ENCODE measurements around the gene PREX1.

The PREX1 gene

GRCh38 chr20:48658198-48658476 is 169.7 kb downstream of the PREX1 start (continued):
- TF ChIP-seq POU6F1 (CRISPR knock-in tag; IDR thresholded peaks at IDR 0.05; ENCODE audit: borderline replicate concordance, low read depth) = no peak
- TF ChIP-seq ZNF565 (CRISPR knock-in tag; conservative IDR thresholded peaks at IDR 0.05; ENCODE audit: low read depth) = no peak
- TF ChIP-seq ESRRG (CRISPR knock-in tag; IDR thresholded peaks at IDR 0.05) = no peak
- TF ChIP-seq GLIS3 (CRISPR knock-in tag; IDR thresholded peaks at IDR 0.05) = no peak
- no peak for TF ChIP-seq ZFP30 (CRISPR knock-in tag; IDR thresholded peaks at IDR 0.05)
- TF ChIP-seq CSDC2 (CRISPR knock-in tag; IDR thresholded peaks at IDR 0.05) = no peak
- no peak for TF ChIP-seq ZFP3 (CRISPR knock-in tag; IDR thresholded peaks at IDR 0.05)
- TF ChIP-seq OSR1 (CRISPR knock-in tag; IDR thresholded peaks at IDR 0.05) = no peak
- TF ChIP-seq ARNTL (CRISPR knock-in tag; IDR thresholded peaks at IDR 0.05; ENCODE audit: borderline replicate concordance, low read depth) = no peak

GRCh38 chr20:48657426-48658197 is 170.2 kb downstream of the PREX1 start:
- no peak for TF ChIP-seq RARB (CRISPR knock-in tag; IDR thresholded peaks at IDR 0.05)
- TF ChIP-seq BACH2 (CRISPR knock-in tag; IDR thresholded peaks at IDR 0.05; ENCODE audit: borderline replicate concordance) = no peak
- TF ChIP-seq TOX (CRISPR knock-in tag; IDR thresholded peaks at IDR 0.05; ENCODE audit: borderline replicate concordance) = no peak
- no peak for TF ChIP-seq ARNTL (CRISPR knock-in tag; IDR thresholded peaks at IDR 0.05; ENCODE audit: borderline replicate concordance, low read depth)
- TF ChIP-seq ZFP30 (CRISPR knock-in tag; IDR thresholded peaks at IDR 0.05) = no peak
- no peak for TF ChIP-seq ESRRG (CRISPR knock-in tag; IDR thresholded peaks at IDR 0.05)
- TF ChIP-seq TSHZ2 (CRISPR knock-in tag; IDR thresholded peaks at IDR 0.05) = no peak
- no peak for TF ChIP-seq CSRNP3 (CRISPR knock-in tag; IDR thresholded peaks at IDR 0.05)
- TF ChIP-seq GLIS3 (CRISPR knock-in tag; IDR thresholded peaks at IDR 0.05) = no peak
- TF ChIP-seq ZNF565 (CRISPR knock-in tag; conservative IDR thresholded peaks at IDR 0.05; ENCODE audit: low read depth) = no peak
- TF ChIP-seq CSDC2 (CRISPR knock-in tag; IDR thresholded peaks at IDR 0.05) = no peak
- no peak for TF ChIP-seq ZFP3 (CRISPR knock-in tag; IDR thresholded peaks at IDR 0.05)
- TF ChIP-seq, protein P1, sequence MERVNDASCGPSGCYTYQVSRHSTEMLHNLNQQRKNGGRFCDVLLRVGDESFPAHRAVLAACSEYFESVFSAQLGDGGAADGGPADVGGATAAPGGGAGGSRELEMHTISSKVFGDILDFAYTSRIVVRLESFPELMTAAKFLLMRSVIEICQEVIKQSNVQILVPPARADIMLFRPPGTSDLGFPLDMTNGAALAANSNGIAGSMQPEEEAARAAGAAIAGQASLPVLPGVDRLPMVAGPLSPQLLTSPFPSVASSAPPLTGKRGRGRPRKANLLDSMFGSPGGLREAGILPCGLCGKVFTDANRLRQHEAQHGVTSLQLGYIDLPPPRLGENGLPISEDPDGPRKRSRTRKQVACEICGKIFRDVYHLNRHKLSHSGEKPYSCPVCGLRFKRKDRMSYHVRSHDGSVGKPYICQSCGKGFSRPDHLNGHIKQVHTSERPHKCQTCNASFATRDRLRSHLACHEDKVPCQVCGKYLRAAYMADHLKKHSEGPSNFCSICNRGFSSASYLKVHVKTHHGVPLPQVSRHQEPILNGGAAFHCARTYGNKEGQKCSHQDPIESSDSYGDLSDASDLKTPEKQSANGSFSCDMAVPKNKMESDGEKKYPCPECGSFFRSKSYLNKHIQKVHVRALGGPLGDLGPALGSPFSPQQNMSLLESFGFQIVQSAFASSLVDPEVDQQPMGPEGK (CRISPR knock-in tag; IDR thresholded peaks at IDR 0.05; ENCODE audit: borderline replicate concordance) = no peak
- no peak for TF ChIP-seq ZNF8 (CRISPR knock-in tag; IDR thresholded peaks at IDR 0.05)
- peak; percentile 92 for ATAC-seq

DNA sequence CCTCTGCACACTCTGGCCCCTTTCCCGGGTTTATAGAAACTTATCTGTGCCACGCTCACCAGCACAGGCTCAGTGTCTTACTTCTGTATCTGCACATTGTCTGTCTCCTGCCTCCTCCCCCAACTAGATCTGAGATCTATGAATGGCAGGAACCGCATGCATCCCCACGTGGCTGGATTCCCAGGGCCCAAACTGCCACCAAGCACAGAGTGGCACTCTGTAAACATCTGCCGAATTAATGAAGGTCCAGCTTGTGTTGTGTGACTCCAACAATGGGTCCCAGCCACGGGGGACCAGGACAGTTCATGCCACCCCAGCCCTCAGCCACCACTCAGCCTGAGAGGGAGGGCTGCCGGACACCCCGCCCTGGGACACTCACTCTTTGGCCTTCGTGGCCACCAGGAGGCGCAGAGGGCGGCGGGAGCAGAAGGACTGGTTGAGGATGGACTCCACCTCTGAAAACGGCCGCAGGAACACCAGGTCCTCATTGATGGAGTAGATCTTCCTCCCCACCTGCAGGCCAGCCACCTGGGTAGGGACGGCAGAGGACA is 171.1 kb downstream of the PREX1 start:
- ATAC-seq = peak; percentile 63
- no peak for TF ChIP-seq ZFP3 (CRISPR knock-in tag; IDR thresholded peaks at IDR 0.05)
- TF ChIP-seq ZFP30 (CRISPR knock-in tag; IDR thresholded peaks at IDR 0.05) = no peak
- no peak for TF ChIP-seq GLIS3 (CRISPR knock-in tag; IDR thresholded peaks at IDR 0.05)
- TF ChIP-seq, protein P2, sequence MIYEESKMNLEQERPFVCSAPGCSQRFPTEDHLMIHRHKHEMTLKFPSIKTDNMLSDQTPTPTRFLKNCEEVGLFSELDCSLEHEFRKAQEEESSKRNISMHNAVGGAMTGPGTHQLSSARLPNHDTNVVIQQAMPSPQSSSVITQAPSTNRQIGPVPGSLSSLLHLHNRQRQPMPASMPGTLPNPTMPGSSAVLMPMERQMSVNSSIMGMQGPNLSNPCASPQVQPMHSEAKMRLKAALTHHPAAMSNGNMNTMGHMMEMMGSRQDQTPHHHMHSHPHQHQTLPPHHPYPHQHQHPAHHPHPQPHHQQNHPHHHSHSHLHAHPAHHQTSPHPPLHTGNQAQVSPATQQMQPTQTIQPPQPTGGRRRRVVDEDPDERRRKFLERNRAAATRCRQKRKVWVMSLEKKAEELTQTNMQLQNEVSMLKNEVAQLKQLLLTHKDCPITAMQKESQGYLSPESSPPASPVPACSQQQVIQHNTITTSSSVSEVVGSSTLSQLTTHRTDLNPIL (CRISPR knock-in tag; IDR thresholded peaks at IDR 0.05; ENCODE audit: low read depth) = no peak
- TF ChIP-seq CSDC2 (CRISPR knock-in tag; IDR thresholded peaks at IDR 0.05) = no peak
- TF ChIP-seq RARB (CRISPR knock-in tag; IDR thresholded peaks at IDR 0.05) = no peak
- no peak for TF ChIP-seq CSRNP3 (CRISPR knock-in tag; IDR thresholded peaks at IDR 0.05)
- TF ChIP-seq OSR1 (CRISPR knock-in tag; IDR thresholded peaks at IDR 0.05) = no peak
- TF ChIP-seq ZNF565 (CRISPR knock-in tag; conservative IDR thresholded peaks at IDR 0.05; ENCODE audit: low read depth) = no peak
- no peak for TF ChIP-seq ZNF70 (CRISPR knock-in tag; IDR thresholded peaks at IDR 0.05)
- TF ChIP-seq ARNTL (CRISPR knock-in tag; IDR thresholded peaks at IDR 0.05; ENCODE audit: borderline replicate concordance, low read depth) = no peak
- no peak for TF ChIP-seq SNAI2 (CRISPR knock-in tag; IDR thresholded peaks at IDR 0.05)
- TF ChIP-seq TCF4 (CRISPR knock-in tag; IDR thresholded peaks at IDR 0.05; ENCODE audit: borderline replicate concordance) = no peak
- no peak for TF ChIP-seq POU6F1 (CRISPR knock-in tag; IDR thresholded peaks at IDR 0.05; ENCODE audit: borderline replicate concordance, low read depth)
